Mesendoderm (in vitro differentiated cells): ENCODE data around the gene SYPL1. TPM values are rescaled to one million over a fixed set of nuclear protein-coding genes. Genes with fewer than 3 reads are reported as not detected.

Experiments
- DNase-seq: peaks from one replicate; pipeline ENCODE4 v3.0.0; 2013
- H2AK5ac ChIP-seq: 2 replicates; pipeline ENCODE4 v1.6.1; 2013; ENCODE audit warnings: low read length, inconsistent platforms
- H2BK120ac ChIP-seq: 2 replicates; pipeline ENCODE4 v1.6.1; 2013; ENCODE audit warnings: low read depth, mild to moderate bottlenecking, low read length, moderate library complexity, mixed read lengths
- H2BK15ac ChIP-seq: replicated peaks from 2 replicates; pipeline ENCODE4 v1.6.1; 2013; ENCODE audit warnings: low read depth, mild to moderate bottlenecking, moderate library complexity
- H2BK5ac ChIP-seq: 2 replicates; pipeline ENCODE4 v1.6.1; 2013; ENCODE audit warnings: low read length, inconsistent platforms
- H3K18ac ChIP-seq: 2 replicates; pipeline ENCODE4 v1.6.1; 2013; ENCODE audit warnings: mild to moderate bottlenecking, low read length, mixed read lengths
- H3K23ac ChIP-seq: one replicate; pipeline ENCODE4 v1.6.1; 2013; ENCODE audit warnings: low read length
- H3K27ac ChIP-seq: 2 replicates; pipeline ENCODE4 v1.5.1; 2013; ENCODE audit warnings: low read depth, mild to moderate bottlenecking, inconsistent platforms, low read length, moderate library complexity
- H3K27me3 ChIP-seq: 2 replicates; pipeline ENCODE4 v1.6.1; 2013; ENCODE audit warnings: low read length, control low read depth, mild to moderate bottlenecking, inconsistent platforms; ENCODE audit not compliant: insufficient read depth, poor library complexity
- H3K36me3 ChIP-seq: 2 replicates; pipeline ENCODE4 v1.6.1; 2013; ENCODE audit warnings: low read length, inconsistent platforms; ENCODE audit not compliant: control insufficient read depth, insufficient read depth
- H3K4ac ChIP-seq: one replicate; pipeline ENCODE4 v1.6.1; 2013; ENCODE audit warnings: low read depth, mild to moderate bottlenecking, low read length, moderate library complexity
- H3K4me1 ChIP-seq: 2 replicates; pipeline ENCODE4 v1.6.1; 2013; ENCODE audit warnings: low read depth, low read length, inconsistent platforms; ENCODE audit not compliant: control insufficient read depth
- H3K4me2 ChIP-seq: 2 replicates; pipeline ENCODE4 v1.6.1; 2013; ENCODE audit warnings: low read length
- H3K4me3 ChIP-seq: 2 replicates; pipeline ENCODE4 v1.5.1; 2013; ENCODE audit warnings: mild to moderate bottlenecking, low read length
- H3K56ac ChIP-seq: one replicate; pipeline ENCODE4 v1.6.1; 2013; ENCODE audit warnings: low read length
- H3K79me1 ChIP-seq: 2 replicates; pipeline ENCODE4 v1.6.1; 2013; ENCODE audit warnings: low read length, inconsistent platforms
- H3K79me2 ChIP-seq: 2 replicates; pipeline ENCODE4 v1.6.1; 2013; ENCODE audit warnings: mild to moderate bottlenecking, low read length; ENCODE audit not compliant: control insufficient read depth, insufficient read depth
- H3K9ac ChIP-seq: 2 replicates; pipeline ENCODE4 v1.6.1; 2013; ENCODE audit warnings: low read length, inconsistent platforms
- H4K5ac ChIP-seq: one replicate; pipeline ENCODE4 v1.6.1; 2013; ENCODE audit warnings: low read length
- H4K8ac ChIP-seq: one replicate; pipeline ENCODE4 v1.6.1; 2013; ENCODE audit warnings: low read depth, mild to moderate bottlenecking, control low read depth, low read length, moderate library complexity
- whole genome bisulfite sequencing: extraction: QIAGEN DNeasy Blood & Tissue Kit; methylation state at CpG from one replicate; pipeline ENCODE4 v1.1.7; 2013; ENCODE audit warnings: low lambda C conversion rate, missing lambda C conversion rate; ENCODE audit not compliant: insufficient coverage; ENCODE audit errors: extremely low coverage; 5-methylcytosine and 5-hydroxymethylcytosine counted together
- polyA plus RNA-seq, 2 experiments: library from polyadenylated mRNA; stranded (reverse); fragments of 200-250 nt; gene quantifications; one replicate each; pipeline ENCODE4 v1.2.3, GENCODE V29; 2013

The SYPL1 gene
- polyA plus RNA-seq (2013, experiment 1 of 2), result 62.6 TPM
- 61.6 TPM for polyA plus RNA-seq (2013, experiment 2 of 2)

DNA sequence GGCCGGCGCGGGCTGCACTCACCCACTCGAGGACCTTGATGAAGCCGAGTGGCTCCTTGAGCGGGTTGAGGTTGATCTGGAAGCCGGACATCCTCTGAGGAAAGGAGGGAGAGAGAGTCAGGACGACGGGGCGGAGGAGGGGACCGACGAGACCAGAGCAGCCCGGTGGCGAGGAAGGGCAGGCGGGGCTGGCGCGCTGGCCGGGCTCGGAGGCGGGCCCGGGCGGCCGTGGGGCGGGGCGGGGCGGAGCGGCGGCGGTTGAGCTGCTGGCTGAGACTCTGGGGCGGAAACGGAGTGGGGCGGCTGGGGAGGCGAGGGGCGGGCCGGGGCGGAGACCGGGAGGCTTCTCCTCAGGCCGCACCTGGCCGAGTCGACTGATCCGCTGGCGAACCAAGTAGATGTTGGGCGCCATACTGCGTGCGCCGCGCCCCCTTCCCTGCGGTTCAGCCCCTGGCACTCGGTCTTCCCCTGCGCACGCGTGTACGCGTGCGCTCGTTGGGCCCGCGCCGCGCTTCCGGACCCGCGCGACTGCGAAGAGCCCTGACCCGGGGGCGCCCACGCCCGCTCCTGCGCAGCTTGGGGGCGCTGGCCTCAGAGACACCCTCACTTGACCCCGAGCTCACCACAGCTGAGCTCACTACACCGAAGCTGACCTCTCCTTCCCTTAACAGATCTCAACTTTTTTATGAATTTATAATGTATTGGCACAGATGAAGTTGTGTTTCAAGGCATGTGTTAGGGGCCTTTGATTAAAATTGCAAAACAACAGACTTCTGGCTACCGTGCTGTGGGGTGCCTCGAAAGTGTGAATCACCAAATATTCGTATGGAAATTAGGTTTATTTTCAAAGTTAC is at the start of gene SYPL1:
TSS of gene SYPL1 (minus strand) at position 195 of the 854 bp plus-strand sequence. CDS start at position 91, 104 bp downstream.
- Histone ChIP-seq H3K79me1 (peaks cover 7% of the 10 kb centered on the region), H3K4me2 (peak within 1 kb of the TSS; percentile 72), H4K5ac (no peak within 1 kb of the TSS), H3K18ac (peak within 1 kb of the TSS; percentile 77), H3K9ac (peak within 1 kb of the TSS; percentile 95), H3K27me3 (no peaks in the 10 kb centered on the region), H3K4ac (peak within 1 kb of the TSS; percentile 96), H3K36me3 (no peaks in the 10 kb centered on the region), H2BK5ac (peak within 1 kb of the TSS; percentile 39), H2AK5ac (no peak within 1 kb of the TSS), H3K4me1 (peaks cover 5% of the 10 kb centered on the region), H3K4me3 (peak within 1 kb of the TSS; percentile 85), H4K8ac (no peak within 1 kb of the TSS), H2BK15ac (no peak within 1 kb of the TSS), H2BK120ac (no peak within 1 kb of the TSS), H3K79me2 (peaks cover 29% of the 10 kb centered on the region), H3K27ac (peak within 1 kb of the TSS; percentile 75), H3K23ac (peak within 1 kb of the TSS; percentile 90), H3K56ac (peak within 1 kb of the TSS; percentile 97)
- peak; percentile 95 for DNase-seq
- WGBS, result no CpG with 5 or more reads among the region's 76 CpGs

DNA sequence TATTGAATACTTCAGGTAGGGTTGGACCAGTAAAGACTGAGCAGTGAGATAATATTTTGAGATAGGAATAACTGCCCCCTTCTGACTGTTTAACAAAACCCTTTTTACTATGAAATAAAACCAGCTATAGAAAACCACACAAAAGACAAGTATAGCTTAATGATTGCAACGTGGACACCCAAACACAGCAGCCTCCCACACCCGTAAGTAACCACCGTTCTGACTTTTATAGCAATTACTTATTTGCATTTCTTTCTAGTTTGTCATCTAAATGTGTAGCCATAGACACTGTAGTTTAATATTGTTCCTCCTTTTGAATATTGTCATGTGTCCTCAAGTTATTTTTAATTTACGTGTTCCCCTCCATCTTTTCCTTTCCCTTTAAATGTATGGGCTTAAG is 42.9 kb upstream of the SYPL1 start:
- H3K27ac ChIP-seq, result no peak overlapping the region
- H4K8ac ChIP-seq, result no peak overlapping the region
- no peaks in the 10 kb centered on the region for H3K79me1 ChIP-seq
- H2BK120ac ChIP-seq, result no peak overlapping the region
- H3K4ac ChIP-seq, result no peak overlapping the region
- no peak overlapping the region for H3K4me2 ChIP-seq
- H3K4me1 ChIP-seq, result no peaks in the 10 kb centered on the region
- H3K56ac ChIP-seq, result no peak overlapping the region
- H3K4me3 ChIP-seq, result no peak overlapping the region
- H4K5ac ChIP-seq, result no peak overlapping the region
- H3K23ac ChIP-seq, result no peak overlapping the region
- H3K18ac ChIP-seq, result no peak overlapping the region
- no peaks in the 10 kb centered on the region for H3K27me3 ChIP-seq
- H2BK15ac ChIP-seq, result no peak overlapping the region
- WGBS, result no CpG with 5 or more reads among the region's 4 CpGs
- no peaks in the 10 kb centered on the region for H3K79me2 ChIP-seq
- H2BK5ac ChIP-seq, result no peak overlapping the region
- H2AK5ac ChIP-seq, result no peak overlapping the region
- no peak for DNase-seq
- H3K9ac ChIP-seq, result no peak overlapping the region
- H3K36me3 ChIP-seq, result no peaks in the 10 kb centered on the region

DNA sequence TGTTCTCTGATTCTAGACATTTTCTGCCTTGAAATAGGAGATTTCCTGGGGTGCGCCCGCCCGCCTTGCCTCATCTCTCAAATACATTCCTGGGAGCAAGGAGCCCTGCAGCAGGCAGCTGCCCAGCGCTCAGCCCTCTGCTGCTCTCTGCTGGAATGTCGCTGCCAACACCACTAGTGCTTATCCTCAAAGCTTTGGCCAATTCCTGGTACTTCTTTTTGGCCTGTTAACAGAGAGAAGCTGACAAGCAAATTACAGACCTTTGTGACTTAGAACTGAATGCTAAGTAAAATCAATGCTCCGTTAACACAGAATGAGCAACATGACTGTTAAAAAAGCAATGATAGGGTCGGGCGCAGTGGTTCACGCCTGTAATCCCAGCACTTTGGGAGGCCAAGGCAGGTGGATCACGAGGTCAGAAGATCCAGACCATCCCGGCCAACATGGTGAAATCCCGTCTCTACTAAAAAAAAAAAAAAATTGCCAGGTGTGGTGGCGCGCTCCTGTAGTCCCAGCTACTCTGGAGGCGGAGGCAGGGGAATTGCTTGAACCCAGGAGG is 41.9 kb upstream of the SYPL1 start:
- no peak overlapping the region for H3K56ac ChIP-seq
- no CpG with 5 or more reads among the region's 15 CpGs for WGBS
- no peaks in the 10 kb centered on the region for H3K79me2 ChIP-seq
- H4K8ac ChIP-seq, result no peak overlapping the region
- no peak overlapping the region for H3K27ac ChIP-seq
- H3K18ac ChIP-seq, result no peak overlapping the region
- no peak overlapping the region for H3K4me3 ChIP-seq
- H3K4ac ChIP-seq, result no peak overlapping the region
- no peak overlapping the region for H3K4me2 ChIP-seq
- no peaks in the 10 kb centered on the region for H3K27me3 ChIP-seq
- no peak overlapping the region for H3K23ac ChIP-seq
- no peak overlapping the region for H2BK15ac ChIP-seq
- no peak overlapping the region for H4K5ac ChIP-seq
- H3K4me1 ChIP-seq, result no peaks in the 10 kb centered on the region
- no peak overlapping the region for H3K9ac ChIP-seq
- no peaks in the 10 kb centered on the region for H3K36me3 ChIP-seq
- no peak overlapping the region for H2BK120ac ChIP-seq
- H3K79me1 ChIP-seq, result no peaks in the 10 kb centered on the region
- H2AK5ac ChIP-seq, result no peak overlapping the region
- peak; percentile 86 for DNase-seq
- no peak overlapping the region for H2BK5ac ChIP-seq

DNA sequence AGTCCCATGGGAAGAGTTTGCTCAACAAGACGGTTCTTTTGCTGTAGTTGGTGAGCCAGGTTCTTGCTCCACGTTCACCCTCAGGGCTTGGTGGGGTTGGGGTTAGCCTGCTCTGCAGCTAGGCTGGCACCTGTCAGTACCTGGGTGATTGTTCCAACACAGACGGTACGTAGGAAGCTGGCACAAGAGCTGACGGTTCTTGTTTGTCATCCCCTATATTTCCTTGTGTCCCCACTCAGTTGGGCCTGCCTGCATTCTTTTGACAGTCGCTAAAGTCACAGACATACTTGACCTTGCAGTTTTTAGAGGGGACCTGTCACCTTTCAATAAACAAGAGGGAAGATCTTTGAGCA is 40.2 kb upstream of the SYPL1 start:
- no peak overlapping the region for H3K18ac ChIP-seq
- no peak overlapping the region for H2AK5ac ChIP-seq
- H2BK15ac ChIP-seq, result no peak overlapping the region
- no peak overlapping the region for H2BK120ac ChIP-seq
- no peak overlapping the region for H4K8ac ChIP-seq
- no CpG with 5 or more reads among the region's 6 CpGs for WGBS
- no peak overlapping the region for H4K5ac ChIP-seq
- H3K27ac ChIP-seq, result no peak overlapping the region
- H3K27me3 ChIP-seq, result no peaks in the 10 kb centered on the region
- H3K79me2 ChIP-seq, result no peaks in the 10 kb centered on the region
- no peak overlapping the region for H3K4me3 ChIP-seq
- H3K36me3 ChIP-seq, result no peaks in the 10 kb centered on the region
- DNase-seq, result no peak
- no peak overlapping the region for H3K9ac ChIP-seq
- no peak overlapping the region for H2BK5ac ChIP-seq
- no peak overlapping the region for H3K23ac ChIP-seq
- H3K4me2 ChIP-seq, result no peak overlapping the region
- H3K56ac ChIP-seq, result no peak overlapping the region
- no peaks in the 10 kb centered on the region for H3K4me1 ChIP-seq
- no peak overlapping the region for H3K4ac ChIP-seq
- no peaks in the 10 kb centered on the region for H3K79me1 ChIP-seq

DNA sequence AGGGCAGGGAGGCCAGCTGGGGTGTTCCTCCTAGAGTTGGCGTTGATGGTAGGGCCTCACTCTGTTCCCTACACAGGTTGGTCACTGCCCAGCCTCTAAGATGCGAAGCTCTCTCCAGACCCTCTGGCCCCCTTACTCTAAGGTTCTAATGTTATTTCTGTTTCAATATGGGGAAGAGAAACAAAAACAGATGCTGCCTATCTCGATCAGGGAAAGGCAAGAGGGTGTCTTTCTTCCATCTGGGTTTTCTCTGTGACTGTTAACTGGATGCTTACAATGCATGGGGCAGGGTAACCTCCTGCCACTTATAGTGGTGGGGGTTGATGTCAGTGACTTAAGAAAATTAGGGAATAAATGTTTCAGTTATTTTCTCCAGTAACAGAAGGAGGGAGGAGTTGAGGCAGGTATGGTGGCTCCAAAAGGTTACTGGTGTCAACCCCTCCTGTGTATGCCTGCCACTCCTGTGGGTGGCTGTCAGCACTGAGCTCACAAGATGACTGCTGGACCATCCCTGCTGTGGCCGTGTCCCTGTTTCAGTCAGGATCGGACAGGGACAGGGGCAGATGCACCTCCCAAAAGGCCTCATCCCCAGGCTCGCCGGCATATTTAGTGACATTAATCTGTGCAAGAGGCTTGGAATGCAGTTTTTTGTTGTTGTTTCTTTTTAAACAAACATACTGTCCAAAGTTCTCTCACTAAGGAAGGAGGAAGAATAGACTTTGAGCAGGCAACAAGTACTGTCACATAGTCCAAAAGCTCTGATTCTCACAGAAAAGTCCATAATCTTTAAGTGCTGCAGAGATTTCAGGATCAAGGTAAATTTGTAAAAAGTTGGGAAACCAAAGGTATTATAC is 39.6 kb upstream of the SYPL1 start:
- Histone ChIP-seq H3K36me3 (no peaks in the 10 kb centered on the region), H2BK5ac (no peak overlapping the region), H4K5ac (no peak overlapping the region), H3K4me3 (no peak overlapping the region), H3K9ac (no peak overlapping the region), H4K8ac (no peak overlapping the region), H3K23ac (no peak overlapping the region), H3K79me1 (no peaks in the 10 kb centered on the region), H3K27ac (no peak overlapping the region), H3K18ac (no peak overlapping the region), H2BK120ac (no peak overlapping the region), H3K27me3 (no peaks in the 10 kb centered on the region), H3K4me2 (no peak overlapping the region), H3K56ac (no peak overlapping the region), H3K4ac (no peak overlapping the region), H2BK15ac (no peak overlapping the region), H3K4me1 (no peaks in the 10 kb centered on the region), H2AK5ac (no peak overlapping the region), H3K79me2 (no peaks in the 10 kb centered on the region)
- WGBS, result no CpG with 5 or more reads among the region's 7 CpGs
- no peak for DNase-seq
